Hepatocyte (in vitro differentiated cells): Measurements from ENCODE around the gene PROSER1.

Experiments
- CTCF ChIP-seq: fragments of 200-600 bp; sonication (generic); IDR thresholded peaks from 2 replicates; pipeline ENCODE4 v1.5.1; 2016; ENCODE audit warnings: antibody characterized with exemption, mild to moderate bottlenecking; ENCODE audit not compliant: poor library complexity
- EZH2 ChIP-seq: fragments of 200-600 bp; sonication (generic); IDR thresholded peaks from 2 replicates; pipeline ENCODE4 v1.6.1; 2016; ENCODE audit warnings: antibody characterized with exemption, mild to moderate bottlenecking, borderline replicate concordance

- TF ChIP-seq CTCF = no peak
- no peak for TF ChIP-seq EZH2
These were observed 35.0 kb upstream of the PROSER1 start for GRCh38 chr13:39072842-39073241.
